SHP77 treated with DMSO at 0.1 percent for 48 hours (cell line): ENCODE results near the gene OPTN.
"Not testable (repeated sequence)": the region's sequence is repeated elsewhere in the genome, so short reads cannot be mapped to it uniquely, and the experiment has no call there.

Experiments used
- DNase-seq: peaks from one replicate; lab custom pipeline; 2025; lab: John Stamatoyannopoulos, UW

The OPTN gene

DNA sequence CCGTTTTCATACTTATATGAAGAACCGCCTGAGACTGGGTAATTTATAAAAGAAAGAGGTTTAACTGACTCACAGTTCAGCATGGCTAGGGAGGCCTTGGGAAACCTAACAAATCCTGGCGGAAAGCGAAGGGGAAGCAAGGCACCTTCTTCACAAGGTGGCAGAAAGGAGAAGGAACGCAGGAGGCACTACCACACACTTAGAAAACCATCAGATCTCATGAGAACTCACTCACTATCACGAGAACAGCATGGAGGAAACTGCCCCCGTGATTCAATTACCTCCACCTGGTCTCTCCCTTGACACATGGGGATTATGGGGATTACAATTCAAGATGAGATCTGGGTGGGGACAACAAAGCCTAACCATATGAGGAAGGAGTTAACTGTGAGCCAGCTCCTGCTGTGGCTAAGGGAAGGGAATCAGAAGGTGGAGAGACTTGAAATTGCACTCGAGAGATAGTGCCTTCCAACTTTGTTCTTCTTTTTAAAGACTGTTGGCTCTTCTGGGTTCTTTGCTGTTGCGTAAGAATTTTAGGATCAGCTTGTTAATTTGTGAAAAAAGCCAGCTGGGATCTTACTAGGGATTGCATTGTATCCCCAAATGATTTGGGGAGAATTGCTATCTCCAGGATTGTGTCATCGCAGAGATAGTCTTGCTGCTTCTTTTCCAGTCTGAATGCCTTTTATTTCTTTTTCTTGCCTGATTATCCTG lies 21.0 kb downstream of the OPTN start:
- DNase-seq, result no peak

DNA sequence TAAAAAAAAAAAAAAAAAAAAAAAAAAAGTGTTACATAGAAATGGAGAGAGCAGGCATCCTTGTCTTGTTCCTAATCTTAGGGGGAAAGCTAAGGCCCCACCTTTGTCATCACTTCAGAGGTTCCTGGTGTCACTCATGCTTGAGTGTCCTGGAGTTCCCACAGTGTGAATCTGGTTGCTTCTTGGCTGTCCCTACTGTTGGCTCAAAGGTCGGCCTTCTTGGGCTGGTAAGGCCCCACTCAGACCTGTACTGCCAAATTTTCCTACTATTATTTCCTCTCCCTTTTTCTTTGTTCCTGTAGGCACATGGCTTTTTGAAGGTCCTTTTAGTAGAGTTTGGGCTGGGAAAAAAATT lies 21.5 kb downstream of the OPTN start:
- no peak for DNase-seq

GRCh38 chr10:13136651-13137050 lies 36.7 kb downstream of the OPTN start:
- DNase-seq, result no peak

- no peak for DNase-seq
Measured at GRCh38 chr10:13139150-13139549, 39.2 kb downstream of the OPTN start.

GRCh38 chr10:13139676-13140075 lies 39.7 kb downstream of the OPTN start:
- no peak for DNase-seq

GRCh38 chr10:13140627-13141190 lies 40.7 kb downstream of the OPTN start:
- DNase-seq, result no peak

DNA sequence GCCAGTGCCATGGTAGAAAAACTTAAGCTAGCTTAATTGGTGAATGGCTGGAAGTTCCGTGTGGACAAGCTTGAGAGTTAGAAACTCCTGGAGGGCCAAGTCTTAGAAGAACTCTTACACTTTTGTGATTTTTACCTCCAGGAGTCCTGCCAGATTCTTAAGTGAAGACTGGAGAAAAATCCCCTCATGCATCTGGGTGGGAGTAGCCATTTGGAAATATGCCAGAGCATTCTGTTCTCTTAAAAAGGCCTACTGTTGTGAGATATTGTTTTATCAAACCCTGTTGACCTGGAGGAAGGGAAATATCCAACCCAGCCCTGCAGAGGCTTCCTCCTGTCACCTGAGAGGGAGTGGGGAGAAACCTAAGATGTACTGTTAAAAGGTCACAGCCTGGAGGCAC lies 43.8 kb downstream of the OPTN start:
- no peak for DNase-seq

DNA sequence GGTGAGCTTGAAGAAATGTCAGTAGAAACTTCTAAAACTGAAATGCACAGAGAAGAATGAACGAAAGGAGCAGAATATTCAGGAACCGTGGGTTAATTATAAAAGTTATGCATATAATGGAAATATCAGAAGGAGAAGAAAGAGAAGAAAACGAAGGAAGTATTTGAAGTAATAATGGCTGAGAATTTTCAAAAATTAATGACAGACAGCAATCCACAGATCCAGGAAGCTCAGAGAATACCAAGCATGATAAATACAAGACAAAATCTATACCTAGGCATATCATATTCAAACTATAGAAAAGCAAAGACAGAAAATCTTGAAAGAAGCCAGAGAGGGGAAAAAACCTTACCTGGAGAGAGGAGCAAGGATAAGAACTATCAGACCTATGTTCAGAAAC lies 44.9 kb downstream of the OPTN start:
- DNase-seq, result no peak

GRCh38 chr10:13146379-13146778 lies 46.4 kb downstream of the OPTN start:
- DNase-seq, result no peak

- DNase-seq, result no peak
Measured at GRCh38 chr10:13147161-13147560, 47.2 kb downstream of the OPTN start.

GRCh38 chr10:13152296-13152695 lies 52.3 kb downstream of the OPTN start:
- no peak for DNase-seq

- DNase-seq, result not testable (repeated sequence)
Measured at GRCh38 chr10:13155860-13156259, 55.9 kb downstream of the OPTN start.

DNA sequence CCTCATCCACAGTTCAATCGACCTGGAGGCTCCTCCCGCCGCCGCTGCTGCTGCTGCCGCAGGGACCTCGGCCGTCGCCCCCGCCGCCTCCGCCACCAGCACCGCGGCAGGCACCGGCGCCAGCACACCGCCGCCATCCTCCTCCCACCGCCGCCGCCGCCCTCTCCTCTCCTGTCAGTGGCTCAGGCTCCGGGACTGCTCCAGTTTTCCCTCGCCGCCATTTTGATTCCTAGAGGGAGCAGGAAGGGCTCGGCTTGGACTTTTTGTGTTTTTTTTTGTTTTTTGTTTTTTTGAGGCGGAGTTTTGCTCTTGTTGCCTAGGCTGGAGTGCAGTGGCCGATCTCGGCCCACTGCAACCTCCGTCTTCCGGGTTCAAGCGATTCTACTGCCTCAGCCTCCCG lies 58.4 kb downstream of the OPTN start:
- DNase-seq, result no peak

GRCh38 chr10:13160934-13161856 lies 61.2 kb downstream of the OPTN start, which contains the start of gene MCM10:
Gene MCM10, plus strand, starts transcription at chr10:13161558. Its CDS starts 2,645 bp downstream, at chr10:13164203.
- peak; percentile 97 for DNase-seq

GRCh38 chr10:13161857-13162271 lies 61.9 kb downstream of the OPTN start:
- no peak for DNase-seq

DNA sequence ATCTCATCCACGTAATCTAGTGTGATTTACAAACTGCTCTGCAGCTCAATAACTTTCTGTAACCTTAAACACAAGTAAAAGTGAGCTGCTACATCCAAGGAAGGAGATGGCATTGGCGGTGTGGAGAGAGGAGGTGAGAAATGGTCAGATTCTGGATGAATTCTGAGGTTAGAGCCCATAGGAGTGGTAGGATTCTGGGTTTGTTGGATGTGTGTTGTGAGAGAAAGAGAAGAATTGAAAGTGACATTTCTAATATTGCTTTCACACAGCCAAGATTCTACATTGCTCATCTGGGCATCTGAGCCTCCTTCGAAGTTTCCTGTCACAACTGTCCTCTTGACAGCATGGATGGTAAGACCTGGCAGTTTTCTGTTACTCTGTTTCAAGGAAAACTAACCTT lies 63.9 kb downstream of the OPTN start:
- DNase-seq, result no peak

DNA sequence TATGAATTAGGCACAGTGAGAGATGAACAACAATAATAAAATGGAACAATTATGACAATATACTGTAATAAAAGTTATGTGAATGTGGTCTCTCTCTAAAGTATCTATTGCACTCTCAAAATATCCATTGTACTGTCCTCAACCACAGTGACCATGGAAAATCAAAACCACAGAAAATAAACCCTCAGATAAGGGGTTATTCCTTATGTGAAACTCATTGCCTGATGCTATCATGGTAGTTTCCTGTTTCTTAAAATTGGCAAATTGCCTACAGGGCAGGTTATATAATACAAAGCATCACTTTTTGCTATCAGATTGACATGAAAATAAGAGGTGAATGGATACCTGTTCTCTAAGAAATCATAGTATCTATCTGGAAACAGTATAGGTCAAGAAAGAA lies 65.2 kb downstream of the OPTN start:
- DNase-seq, result no peak

DNA sequence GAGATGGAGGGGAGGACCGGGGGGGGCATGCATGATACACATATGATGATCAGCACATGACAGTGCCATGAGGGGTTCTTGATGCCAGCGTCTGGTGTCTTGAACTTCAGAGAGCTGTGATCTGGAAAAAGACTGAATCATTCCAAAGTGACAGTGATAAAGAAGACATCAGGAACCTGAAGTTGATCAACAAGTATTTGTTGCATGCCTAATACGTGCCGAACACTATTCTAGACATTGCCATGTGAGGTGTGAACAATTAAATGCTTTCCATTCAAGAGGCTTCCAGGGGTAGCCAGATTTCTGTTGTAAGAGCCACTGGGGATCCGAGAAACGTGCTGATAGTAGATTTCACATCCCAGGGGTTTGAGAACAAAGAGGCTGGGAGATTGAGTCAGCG lies 67.6 kb downstream of the OPTN start:
- no peak for DNase-seq

- DNase-seq, result no peak
Measured at GRCh38 chr10:13168781-13169180, 68.8 kb downstream of the OPTN start.

GRCh38 chr10:13173616-13174015 lies 73.7 kb downstream of the OPTN start:
- DNase-seq, result no peak

GRCh38 chr10:13180788-13181187 lies 80.8 kb downstream of the OPTN start:
- DNase-seq, result no peak

GRCh38 chr10:13182424-13182823 lies 82.5 kb downstream of the OPTN start:
- no peak for DNase-seq

DNA sequence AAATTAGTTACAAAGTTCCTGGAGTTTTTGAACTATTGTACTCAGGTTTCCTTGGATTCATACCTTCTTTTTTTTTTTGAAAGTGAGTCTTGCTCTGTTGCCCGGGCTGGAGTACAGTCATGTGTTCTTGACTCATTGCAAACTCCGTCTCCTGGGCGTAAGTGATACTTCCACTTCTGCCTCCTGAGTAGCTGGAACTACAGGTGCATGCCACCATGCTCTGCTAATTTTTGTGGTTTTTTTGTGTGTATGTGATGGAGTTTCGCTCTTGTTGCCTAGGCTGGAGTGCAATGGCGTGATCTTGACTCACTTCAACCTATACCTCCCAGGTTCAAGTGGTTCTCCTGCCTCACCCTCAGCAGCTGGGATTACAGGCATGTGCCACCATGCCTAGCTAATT lies 83.7 kb downstream of the OPTN start:
- DNase-seq, result no peak
